HG03139 (cell line): Measurements from ENCODE around the gene OBI1.

ENCODE experiments used
- ATAC-seq: cut with Tn5 transposase; IDR thresholded peaks from one replicate; pipeline ENCODE4 v1.9.1; 2021; ENCODE audit not compliant: unreplicated experiment

OBI1 gene

DNA sequence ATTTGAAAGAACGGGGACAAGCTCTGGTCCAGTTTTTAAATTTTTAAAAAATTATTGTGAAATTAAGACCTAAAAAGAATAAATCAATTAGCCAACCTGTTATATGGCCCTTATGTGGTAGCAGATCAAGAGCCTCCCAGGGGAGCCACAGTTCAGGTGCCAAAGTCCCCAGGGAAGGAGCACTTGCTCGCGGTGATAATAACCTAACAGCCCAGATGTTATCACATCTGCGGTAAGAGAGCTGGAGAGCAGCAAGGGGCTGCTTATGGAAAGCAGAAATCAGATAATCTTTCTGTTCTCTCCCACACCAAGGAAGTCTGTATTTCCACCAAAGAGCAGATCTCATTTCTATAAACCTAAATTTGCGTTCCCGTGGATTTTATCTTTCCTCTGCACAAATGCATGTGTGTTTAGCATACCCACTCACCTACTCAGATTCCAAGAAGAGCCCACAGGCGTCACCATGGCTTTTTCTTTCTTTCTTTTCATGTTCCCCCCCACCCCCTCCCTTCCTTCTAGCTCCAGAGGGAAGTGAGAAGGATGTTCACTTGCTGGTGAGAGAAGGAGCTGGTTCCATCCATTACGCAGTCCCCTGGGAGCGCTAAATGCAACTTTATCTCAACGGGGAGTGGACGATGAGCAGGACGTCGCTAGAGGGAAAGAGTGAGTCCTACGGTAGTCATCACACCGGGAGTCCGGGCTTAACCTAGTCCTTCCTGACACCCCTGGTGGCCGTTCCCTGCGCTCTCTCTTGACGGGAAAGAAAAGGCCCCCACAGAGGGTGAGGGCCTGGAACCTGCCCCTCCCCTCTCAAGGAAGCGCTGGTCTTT, 54.0 kb downstream of the OBI1 start:
- ATAC-seq: no peak

DNA sequence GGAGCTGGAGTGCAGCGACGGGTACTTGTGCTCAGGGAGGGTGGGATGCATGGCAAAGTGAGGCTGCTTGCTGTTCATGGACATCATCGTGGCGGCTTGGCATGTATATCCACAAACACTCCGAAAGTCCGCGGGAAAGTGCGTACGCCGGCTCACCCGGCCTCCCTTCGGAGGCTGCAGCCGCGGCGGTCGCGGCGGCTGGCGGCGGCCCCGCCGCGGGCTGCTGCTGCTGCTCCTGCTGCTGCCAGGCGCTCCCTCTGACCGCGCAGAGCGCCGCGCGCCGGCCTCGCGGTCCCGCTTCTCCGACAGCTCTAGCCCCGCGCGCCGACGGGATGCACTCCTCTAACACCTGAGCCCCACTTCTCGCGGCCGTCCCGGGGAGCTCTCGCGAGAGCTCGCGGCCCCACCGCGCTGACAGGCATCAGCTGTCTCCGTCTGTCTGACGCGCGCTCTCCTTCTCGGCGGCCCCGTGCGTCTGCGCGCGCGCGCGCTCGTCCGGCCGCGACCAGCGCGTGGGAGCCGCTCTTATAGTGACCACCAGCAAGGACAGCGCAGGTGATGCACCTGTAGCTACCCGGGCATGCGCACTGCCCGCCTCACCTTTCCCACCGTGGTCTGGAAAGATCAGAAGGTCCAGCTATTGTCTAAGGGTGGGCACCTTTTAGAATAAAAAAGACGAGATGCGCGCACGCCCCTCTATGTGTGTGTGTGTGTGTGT, 55.6 kb downstream of the OBI1 start, which contains the start of gene POU4F1:
POU4F1 (minus strand) TSS at position 313 of the 718 bp plus-strand sequence; CDS start at position 87, 226 bp downstream.
- ATAC-seq: peak; percentile 86

DNA sequence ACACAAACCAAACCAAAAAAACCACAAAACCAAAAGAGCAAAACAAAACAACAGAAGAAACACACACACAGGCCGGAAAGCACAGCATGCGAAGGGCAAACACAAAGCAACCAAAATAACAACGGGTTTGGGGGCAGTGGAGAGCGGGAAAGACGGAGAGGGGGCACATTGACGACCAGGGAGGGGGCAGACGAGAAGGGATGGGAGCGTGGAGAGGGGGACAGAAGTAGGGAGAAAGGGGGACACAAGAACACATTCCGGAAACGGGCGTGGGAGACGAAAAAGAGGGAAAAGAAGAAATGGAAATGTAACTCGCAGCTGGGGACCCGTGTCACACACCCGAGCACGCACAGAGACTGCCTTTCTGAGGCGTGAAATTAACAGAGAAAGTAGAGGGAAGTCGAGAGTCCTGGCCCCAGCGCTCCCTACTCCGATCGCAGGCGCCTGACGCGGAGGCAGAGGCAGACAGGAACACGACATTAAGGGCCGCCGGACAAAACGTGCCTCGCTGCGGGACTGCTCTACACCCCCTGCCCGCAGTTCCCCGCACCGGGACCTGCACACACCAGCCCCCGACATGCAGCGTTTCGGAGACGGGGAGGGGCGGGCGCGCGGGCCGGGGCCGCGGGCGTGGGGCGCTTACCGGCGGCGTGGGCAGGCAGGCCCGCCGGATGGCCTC, 56.3 kb downstream of the OBI1 start:
- ATAC-seq: peak; percentile 21

DNA sequence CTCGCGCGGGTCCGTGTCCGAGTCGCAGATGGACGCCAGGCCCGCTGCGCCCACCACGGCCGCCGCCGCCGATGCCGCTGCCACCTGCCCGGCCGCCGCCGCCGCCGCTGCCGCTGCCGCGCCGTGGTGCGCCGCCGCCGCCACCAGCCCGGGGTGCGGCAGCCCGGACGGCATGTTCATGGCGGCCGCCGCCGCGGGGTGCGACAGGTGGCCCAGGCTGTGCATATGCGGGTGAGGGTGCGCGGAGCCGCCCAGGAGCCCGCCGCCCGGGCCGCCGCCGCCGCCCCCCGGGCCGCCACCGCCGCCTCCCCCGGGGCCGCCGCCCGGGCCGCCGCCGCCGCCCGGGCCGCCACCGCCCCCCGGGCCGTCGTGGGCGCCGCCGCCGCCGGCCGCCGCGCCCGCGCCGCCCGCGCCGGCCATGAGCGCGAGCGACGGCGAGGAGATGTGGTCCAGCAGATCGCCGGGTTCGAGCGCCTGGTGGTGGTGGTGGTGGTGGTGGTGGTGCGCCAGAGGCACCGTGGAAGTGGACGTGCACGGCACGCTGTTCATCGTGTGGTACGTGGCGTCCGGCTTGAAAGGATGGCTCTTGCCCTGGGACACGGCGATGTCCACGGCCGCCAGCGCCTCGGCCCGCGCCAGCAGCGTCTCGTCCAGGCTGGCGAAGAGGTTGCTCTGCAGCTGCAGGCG, 56.9 kb downstream of the OBI1 start:
- ATAC-seq: no peak

DNA sequence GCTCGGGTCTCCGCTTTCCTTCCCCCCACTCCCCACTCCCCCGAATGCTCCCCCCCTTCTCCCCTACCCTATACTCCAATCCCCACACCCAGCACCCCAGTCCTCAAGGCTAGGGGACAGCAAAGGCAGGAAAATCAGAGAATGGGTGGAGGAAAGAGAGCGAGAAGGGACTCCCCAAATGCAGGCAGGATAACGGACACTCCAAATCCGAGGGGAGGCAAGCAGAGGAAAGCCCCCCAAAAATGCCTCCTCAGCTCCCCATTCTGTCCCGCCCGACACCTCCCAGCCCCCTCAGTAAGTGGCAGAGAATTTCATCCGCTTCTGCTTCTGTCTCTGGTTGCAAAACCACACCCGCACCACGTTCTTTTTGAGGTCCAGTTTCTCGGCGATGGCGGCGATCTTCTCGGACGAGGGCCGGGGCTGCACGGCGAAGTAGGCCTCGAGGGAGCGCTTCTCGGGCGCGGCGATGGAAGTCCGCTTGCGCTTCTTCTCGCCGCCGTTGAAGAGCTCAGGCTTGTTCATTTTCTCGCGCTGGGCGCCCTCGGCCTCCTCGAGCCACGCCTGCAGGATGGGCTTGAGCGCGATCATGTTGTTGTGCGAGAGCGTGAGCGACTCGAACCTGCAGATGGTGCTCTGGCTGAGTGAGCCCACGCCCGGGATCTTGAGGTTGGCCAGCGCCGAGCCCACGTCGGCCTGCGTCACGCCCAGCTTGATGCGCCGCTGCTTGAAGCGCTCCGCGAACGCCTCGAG, 57.7 kb downstream of the OBI1 start:
- no peak for ATAC-seq

DNA sequence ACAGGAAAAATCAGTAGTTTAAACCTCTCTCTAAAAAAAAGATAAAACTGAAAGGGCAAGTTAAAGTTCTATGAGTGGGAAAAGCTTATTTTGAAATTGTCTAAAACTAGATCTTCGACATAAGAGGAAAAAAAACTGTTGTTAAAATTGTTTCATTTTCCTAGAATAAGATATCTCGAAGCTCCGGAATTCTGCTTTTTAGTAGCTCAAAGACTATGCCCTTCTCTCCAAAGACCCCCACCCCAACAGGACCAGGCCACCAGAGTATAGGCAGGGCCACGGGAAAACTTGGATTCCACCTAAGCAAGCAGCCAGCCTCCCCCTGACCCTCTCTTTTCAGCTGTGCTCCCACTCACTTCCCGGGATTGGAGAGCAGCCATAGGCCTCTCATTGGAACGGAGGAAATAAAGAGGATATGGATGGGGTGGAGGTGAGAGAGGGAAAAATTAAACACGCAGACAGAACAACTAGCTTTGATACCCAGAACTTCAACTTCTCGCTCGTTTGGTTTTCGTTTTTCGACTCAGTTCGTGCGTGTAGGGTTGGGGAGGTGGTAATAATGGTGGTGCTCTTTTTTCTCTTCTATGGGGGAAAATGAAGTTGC, 58.6 kb downstream of the OBI1 start:
- ATAC-seq: no peak

DNA sequence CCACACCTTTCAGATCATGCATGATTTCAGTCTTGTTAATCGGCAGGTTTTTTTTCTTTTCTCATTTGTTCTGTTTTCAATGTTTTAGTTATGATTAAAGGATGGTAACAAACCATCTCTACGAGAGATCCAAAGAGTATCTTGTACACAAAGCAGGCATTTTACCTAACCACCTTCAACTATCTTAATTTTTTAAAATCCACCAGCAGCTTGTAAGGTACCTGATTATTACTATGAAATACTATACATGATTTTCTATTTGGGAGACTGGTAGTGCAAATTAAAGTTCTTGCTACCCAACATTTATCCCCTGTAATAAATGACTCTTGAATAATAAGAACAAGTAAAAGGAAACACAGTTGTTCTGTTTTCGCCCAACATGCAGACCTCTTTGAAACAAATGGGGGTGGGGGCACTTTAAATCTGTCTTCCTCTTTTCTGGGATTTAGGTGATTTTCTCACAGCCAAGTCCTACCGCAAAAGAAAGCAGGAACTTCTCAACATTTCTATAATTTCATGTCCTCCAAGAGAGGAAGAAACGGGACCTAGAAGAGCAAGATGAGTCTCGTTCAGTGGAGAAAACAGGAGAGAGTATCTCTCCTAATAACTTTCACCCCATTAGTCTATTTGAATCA, 59.2 kb downstream of the OBI1 start:
- no peak for ATAC-seq

DNA sequence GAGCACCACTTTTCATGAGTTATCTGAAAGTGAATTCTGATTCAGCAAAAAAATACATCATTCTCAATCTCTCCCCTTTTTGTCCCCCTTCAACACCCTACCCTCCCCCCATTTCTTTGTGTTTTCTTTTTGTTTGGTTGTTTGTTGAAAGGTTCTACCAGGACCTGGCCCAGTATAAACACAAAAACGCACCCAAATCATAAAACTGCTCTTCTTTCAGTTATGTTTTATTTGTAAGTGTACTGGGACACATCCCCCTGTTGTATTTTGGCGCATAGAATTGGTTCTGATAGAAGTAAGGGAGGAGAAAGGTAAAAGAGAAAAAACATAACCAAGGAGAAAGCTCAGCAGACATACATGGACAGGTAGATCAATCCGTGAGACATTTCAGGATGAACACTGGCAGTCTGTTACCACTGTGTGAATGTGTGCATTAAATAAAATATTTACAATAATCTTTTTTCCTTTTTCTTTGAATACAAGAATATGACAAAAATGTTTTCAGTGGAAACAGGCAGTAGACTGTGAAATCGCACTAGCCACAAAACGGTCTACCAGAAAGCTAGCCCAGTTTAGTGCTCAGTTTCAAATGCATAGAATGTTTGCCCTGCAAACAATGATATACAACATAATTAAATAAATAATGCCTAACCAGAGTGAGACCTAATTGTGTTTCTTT, 59.9 kb downstream of the OBI1 start:
- ATAC-seq: no peak

DNA sequence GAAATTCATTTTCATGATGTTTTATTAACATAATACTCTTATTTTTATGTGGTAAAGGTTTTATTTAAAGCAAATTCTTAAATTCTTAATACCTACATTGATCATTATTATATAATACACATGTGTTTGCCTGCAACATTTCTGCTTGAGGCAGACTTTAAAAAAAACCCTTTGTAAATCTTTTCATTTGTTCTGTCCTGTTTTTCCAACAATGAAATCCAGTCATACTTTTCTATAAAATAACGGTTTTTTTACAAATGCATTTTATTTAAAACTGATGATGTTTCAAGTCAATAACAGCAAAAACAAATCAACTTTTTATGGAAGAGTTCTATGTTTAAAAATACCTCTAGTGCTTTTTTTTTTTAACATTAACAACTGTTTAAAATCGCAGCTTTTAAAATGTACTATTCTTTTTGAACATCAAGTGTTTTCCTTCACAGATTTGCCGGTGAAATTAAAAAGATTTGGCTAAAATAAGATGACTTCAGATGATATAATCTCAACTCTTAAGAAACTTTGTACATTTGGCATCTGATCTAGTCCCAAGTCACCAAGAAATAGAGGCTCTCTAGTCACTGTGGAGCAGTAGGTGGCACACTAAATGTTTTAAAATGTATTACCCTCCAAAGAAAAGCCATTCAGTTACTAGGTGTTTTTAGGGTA, 60.7 kb downstream of the OBI1 start:
- ATAC-seq: no peak

DNA sequence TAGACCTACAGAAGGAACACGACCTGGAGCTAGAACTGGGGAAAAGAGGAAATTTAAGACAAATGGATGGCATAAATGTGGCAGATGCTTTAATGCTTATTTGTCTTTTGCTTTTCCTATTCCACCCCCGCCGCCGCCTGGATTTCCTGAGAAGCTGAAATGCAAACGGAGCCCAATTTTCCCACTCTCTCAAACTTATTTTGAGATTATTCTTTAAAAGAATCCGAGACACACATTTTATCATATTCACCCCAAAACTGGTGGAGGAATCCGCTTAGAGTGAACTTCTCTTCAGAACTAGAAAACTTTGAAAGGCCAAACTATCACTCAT, 61.4 kb downstream of the OBI1 start:
- no peak for ATAC-seq

DNA sequence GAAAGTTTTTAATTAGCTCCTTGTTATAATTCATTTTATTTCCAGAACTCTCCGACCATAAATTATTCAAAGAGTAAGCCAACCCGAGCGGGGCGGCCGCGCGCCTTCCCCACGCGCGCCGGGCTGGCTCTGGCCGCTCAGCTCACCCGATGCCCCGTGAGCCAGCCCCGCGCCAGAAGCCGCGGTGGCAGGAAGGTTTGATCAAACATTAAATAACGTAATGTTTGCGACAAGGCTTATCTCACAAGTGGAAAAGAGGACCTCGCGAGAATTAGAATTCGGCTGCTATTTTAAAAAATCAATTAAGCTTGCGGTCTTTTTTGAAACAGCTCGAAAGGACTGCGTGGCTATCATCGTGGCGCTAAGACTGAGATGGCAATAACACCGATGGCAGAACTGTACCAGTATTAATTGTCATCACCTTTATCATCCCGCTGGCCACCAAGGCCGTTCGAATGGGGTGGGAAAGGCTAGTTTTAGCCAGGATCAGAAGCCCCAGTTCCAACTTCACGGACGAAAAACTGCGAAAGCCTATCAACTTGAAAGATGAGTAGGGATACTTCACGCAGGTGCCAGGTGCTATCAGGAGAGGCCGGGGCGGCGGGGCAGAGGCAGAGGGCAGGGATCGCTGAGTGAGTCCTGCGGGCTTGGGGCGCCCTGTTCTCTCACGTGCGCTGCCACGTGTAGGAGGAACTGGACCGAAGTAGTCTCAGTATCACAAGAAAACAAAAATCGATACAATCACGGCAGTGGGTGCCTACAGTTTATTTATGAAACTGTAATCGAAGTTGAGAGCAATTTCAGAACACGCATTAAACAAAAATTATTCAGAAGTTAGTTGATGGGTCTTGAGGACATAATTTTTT, 62.0 kb downstream of the OBI1 start:
- ATAC-seq: no peak

DNA sequence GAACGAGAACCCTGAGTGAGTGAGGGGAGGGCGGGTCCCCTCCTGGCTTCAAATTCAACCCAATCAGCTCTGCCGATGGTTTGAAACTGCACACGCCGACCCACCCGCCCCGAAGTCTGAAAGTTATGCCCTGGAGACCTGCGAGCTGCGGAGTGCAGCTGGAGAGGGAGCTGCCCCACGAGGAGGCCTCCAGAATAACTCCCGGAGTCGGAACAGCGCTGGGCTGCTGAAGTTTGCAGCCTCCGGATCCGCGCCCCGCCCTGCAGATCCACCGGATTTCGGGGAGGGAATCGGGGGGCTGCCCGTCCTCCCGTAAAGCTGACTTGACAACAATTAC, 62.6 kb downstream of the OBI1 start:
- no peak for ATAC-seq

DNA sequence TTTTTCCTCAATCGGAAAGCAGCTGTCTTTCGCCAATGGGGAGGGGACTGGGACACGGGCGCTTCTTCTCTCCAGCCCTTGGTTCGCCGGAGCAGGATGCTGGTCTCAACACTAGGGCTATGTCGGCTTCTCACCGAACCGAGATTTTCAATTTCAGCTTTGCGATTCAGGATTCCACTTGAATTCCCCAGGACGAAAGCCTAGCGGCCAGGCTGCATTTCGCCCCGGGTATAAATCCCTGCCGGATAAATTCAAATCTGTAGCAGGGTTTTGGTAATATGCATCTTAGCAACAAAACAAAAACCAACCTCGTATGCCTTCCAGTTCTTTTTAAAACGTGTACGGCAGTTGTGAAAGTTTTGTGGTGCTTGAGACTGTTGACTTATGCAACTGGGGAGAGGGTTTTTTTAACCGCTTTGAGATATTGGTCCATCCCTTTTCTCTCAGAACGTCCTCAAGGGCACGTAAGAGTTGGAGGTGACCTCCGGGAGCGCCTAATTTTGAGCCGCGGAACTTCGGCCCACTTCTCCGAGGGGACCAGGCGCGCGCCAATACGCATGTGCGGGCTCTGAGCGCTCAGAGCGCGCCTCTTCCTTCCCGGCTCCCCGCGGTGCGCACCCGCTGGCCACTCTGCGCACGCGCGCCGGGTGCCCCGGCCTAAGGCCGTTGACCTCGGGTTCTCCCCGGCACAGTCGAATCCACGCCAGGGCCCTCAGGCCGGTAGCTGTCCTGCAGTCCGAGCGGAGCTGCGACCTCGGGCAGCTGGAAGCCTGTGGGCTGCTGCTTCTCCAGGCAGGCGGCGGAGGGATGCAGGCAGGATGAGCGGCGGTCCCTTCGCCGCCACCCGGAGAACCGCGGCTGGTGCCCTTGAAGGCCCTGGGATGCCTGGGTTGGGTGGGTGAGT, 63.2 kb downstream of the OBI1 start:
- no peak for ATAC-seq

DNA sequence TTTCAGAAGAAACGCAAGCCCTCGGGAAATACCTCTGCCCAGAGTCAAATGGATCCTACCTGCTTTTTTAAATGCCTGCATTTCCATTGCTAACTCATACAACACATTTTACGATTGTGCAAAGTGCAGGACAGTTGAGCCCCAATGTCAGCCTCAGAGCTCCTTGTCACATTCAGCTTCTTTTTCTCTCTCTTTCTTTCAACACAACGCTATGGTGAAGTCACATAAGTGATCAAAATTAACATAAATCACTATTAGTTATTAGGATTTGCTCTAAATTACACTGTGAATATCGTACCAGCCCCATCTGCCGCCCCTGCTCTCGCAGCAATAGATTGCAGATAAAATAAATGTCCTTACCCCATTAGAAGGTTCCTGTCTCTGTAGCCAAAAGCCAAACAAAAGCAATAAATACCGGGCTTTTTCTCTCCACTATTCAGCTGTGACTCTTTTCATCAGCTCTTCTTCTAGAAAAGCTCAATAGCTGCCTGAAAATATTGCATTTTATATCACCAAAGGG, 64.4 kb downstream of the OBI1 start:
- no peak for ATAC-seq

DNA sequence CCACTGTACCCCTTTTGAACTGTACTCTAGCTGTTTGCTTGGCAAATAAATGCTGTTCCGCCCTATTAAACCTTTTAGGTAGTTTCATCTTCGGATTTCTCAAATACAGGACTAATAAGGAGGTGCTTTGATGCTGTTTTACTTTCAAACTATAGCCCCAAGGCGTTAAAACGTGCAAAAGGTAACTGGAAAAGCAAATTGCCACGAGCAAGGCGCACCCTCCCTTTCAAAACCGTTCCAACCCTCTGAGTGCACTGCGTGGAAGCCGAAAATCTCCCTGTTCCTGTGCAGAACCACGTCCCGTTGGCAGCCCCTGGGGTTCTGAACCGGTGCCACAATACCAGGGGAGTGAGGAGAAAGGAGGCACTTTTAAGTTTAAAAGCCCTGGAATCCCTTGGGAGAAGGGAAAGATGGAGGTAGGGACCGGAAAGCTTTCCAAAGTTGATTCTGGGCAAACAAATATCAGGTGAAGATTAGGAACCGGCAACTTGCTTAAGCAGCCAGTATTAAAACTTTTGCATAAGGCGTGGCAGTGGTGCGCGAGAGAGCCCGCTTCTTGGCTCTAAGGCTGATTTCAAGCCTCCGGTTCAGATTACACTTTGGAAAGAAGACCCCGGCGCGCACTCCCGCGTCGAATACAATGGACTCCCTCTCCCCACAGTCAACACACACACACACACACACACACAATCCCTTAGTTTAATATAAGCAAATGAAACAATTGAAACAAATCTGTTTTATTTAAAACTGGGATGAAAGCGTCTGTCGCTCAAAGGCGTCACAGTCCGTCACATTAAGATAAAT, 65.1 kb downstream of the OBI1 start:
- ATAC-seq: no peak

DNA sequence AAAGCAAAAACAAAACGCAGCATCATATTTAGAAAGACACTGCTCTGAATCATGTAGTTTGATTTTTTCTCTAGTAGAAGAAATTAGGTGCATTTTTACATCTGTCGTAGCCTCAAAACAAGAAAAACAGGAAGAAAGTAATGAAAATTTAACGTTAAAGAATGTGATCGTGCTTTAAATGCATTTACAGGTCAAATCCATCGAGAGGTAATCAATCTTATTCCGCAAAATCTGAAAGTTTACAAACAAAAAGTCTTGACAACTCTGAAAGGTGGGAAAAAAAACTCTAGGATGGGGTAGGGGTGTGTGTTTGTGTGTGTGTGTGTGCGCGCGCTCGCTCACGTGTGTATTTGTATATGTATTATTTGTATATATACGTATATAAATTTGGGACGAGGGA, 65.8 kb downstream of the OBI1 start:
- ATAC-seq: no peak
